ENCODE results near the gene ZDHHC8. TPM values are rescaled to one million over a fixed set of nuclear protein-coding genes. Genes with fewer than 3 reads are reported as not detected.

Gene ZDHHC8
- total and polyA plus RNA-seq, 5 donors = 34.2 to 64.7 (median 54.9) TPM

- no peak overlapping the region for H3K4me3 ChIP-seq (ENCODE audit: low read length)
- no peak overlapping the region for H3K27ac ChIP-seq (ENCODE audit: low read length)
- H3K9me3 ChIP-seq (ENCODE audit: control insufficient read depth, low read length) = no peaks in the 10 kb centered on the region
- no peak for ATAC-seq
- H3K27me3 ChIP-seq (ENCODE audit: control insufficient read depth, insufficient read depth) = no peaks in the 10 kb centered on the region
- peak in 2 of 3 donors; percentile 45 to 62 for DNase-seq
- intact Hi-C loops (cut with DNase I) = no loop called here
- H3K4me1 ChIP-seq (ENCODE audit: control insufficient read depth, insufficient read depth, low read length) = peaks cover 14% of the 10 kb centered on the region
- WGBS = 93% methylated on average over 17 of the region's 17 CpGs
Measured at GRCh38 chr22:20140521-20140964, 8.9 kb downstream of the ZDHHC8 start.

DNA sequence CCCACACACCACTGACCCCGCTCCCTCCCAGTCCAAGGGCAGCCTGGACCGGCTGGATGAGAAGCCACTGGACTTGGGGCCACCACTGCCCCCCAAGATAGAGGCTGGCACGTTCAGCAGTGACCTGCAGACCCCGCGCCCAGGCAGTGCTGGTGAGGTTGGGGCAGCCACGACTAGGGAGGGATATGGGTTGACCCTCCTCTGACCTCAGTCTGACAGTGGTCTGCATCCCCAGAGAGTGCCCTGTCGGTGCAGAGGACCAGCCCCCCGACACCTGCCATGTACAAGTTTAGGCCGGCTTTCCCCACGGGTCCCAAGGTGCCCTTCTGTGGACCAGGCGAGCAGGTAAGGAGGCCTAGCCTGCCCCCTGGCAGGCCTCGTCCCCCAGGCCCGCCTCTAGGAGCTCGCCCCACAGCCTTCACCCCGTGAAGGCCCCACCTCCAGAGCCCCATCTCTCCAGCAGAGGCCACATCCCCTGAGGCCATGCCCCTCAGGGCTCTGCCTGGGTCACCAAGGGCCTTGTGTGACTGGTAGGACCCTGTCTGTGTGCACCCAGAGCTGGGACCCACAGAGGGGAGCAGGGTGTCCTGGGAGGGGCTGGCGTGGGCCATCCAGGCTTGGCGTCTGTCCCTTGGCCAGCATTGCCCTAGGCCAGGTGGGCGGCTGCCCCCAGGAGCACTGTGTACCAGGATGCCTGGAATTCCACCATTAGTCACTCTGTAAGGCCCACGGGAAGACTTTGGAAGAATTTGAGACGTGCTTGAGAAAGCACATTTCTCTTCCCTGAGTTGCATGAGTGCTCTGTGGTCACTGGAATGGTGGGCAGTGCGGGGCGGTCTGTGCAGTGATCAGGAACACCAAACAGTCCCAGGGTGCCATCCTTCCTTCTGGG is 9.8 kb downstream of the ZDHHC8 start:
- peaks cover 8% of the 10 kb centered on the region for H3K4me1 ChIP-seq (ENCODE audit: control insufficient read depth, insufficient read depth, low read length)
- no peak for ATAC-seq
- no peaks in the 10 kb centered on the region for H3K9me3 ChIP-seq (ENCODE audit: control insufficient read depth, low read length)
- intact Hi-C loops (cut with DNase I) = no loop called here
- DNase-seq = peak in 2 of 3 donors; percentile 41 to 47
- 85% methylated on average over 22 of the region's 22 CpGs for WGBS
- no peak overlapping the region for H3K4me3 ChIP-seq (ENCODE audit: low read length)
- H3K27me3 ChIP-seq (ENCODE audit: control insufficient read depth, insufficient read depth) = no peaks in the 10 kb centered on the region
- no peak overlapping the region for H3K27ac ChIP-seq (ENCODE audit: low read length)

GRCh38 chr22:20142711-20143621 is 11.4 kb downstream of the ZDHHC8 start:
- no peak for ATAC-seq
- H3K9me3 ChIP-seq (ENCODE audit: control insufficient read depth, low read length) = no peaks in the 10 kb centered on the region
- intact Hi-C loops (cut with DNase I) = no loop called here
- H3K27ac ChIP-seq (ENCODE audit: low read length) = no peak overlapping the region
- 95% methylated on average over 65 of the region's 65 CpGs for WGBS
- H3K4me1 ChIP-seq (ENCODE audit: control insufficient read depth, insufficient read depth, low read length) = no peaks in the 10 kb centered on the region
- H3K4me3 ChIP-seq (ENCODE audit: low read length) = no peak overlapping the region
- H3K27me3 ChIP-seq (ENCODE audit: control insufficient read depth, insufficient read depth) = no peaks in the 10 kb centered on the region
- DNase-seq = peak in 2 of 3 donors; percentile 59 to 70

DNA sequence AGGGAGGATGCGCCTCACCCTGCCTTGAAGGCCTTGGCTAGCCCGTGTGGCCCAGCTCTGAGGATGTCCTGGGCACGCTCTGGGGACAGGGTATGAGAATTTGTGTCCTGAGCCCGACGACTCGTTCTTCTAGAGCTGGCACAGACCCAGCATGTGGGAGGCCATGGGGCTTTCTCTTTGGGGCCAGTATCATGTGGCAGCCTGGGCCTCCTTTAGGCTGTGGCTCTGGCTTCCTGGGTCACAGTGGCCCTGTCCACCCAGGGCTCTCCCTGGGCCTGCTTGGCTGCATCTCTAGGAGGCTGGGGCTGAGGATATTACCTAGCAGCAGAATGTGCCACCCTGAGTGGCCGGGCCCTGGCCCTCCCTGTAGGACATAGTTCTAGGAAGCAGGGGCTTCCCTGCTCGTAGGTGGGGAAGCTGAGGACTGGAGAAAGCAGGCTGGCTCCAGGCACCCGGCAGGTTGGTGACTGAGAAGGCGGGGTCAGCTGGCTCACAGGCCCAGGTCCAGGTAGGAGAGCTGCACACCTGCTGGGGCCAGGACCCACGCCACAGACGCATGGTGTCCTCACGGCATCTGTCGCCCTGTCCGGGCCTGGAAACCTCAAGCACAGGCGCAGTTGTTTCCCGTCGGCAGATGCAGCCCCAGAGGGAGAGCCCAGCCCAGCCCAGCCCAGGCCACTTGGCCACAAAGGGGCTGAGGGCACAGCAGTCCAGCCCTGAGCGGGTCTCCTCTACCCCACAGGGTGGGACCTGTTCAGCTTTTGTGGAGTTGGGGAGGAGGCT is 12.5 kb downstream of the ZDHHC8 start:
- ATAC-seq = no peak
- Histone ChIP-seq H3K9me3 (ENCODE audit: control insufficient read depth, low read length) (no peaks in the 10 kb centered on the region), H3K27me3 (ENCODE audit: control insufficient read depth, insufficient read depth) (no peaks in the 10 kb centered on the region), H3K4me3 (ENCODE audit: low read length) (no peak overlapping the region), H3K27ac (ENCODE audit: low read length) (no peak overlapping the region), H3K4me1 (ENCODE audit: control insufficient read depth, insufficient read depth, low read length) (no peaks in the 10 kb centered on the region)
- DNase-seq = no peak
- 81% methylated on average over 19 of the region's 19 CpGs for WGBS
- intact Hi-C loops (cut with DNase I) = no loop called here

- intact Hi-C loops (cut with DNase I) = no loop called here
- 93% methylated on average over 22 of the region's 22 CpGs for WGBS
- H3K9me3 ChIP-seq (ENCODE audit: control insufficient read depth, low read length) = no peaks in the 10 kb centered on the region
- no peak for DNase-seq
- no peak overlapping the region for H3K4me3 ChIP-seq (ENCODE audit: low read length)
- no peak for ATAC-seq
- H3K27me3 ChIP-seq (ENCODE audit: control insufficient read depth, insufficient read depth) = no peaks in the 10 kb centered on the region
- H3K27ac ChIP-seq (ENCODE audit: low read length) = no peak overlapping the region
- H3K4me1 ChIP-seq (ENCODE audit: control insufficient read depth, insufficient read depth, low read length) = no peaks in the 10 kb centered on the region
Measured at GRCh38 chr22:20145206-20145831, 13.7 kb downstream of the ZDHHC8 start.

GRCh38 chr22:20145832-20146223 is 14.2 kb downstream of the ZDHHC8 start:
- Histone ChIP-seq H3K27me3 (ENCODE audit: control insufficient read depth, insufficient read depth) (no peaks in the 10 kb centered on the region), H3K27ac (ENCODE audit: low read length) (no peak overlapping the region), H3K9me3 (ENCODE audit: control insufficient read depth, low read length) (no peaks in the 10 kb centered on the region), H3K4me1 (ENCODE audit: control insufficient read depth, insufficient read depth, low read length) (no peaks in the 10 kb centered on the region), H3K4me3 (ENCODE audit: low read length) (no peak overlapping the region)
- DNase-seq (no peak), ATAC-seq (no peak)
- 88% methylated on average over 21 of the region's 21 CpGs for WGBS
- intact Hi-C loops (cut with DNase I) = no loop called here

DNA sequence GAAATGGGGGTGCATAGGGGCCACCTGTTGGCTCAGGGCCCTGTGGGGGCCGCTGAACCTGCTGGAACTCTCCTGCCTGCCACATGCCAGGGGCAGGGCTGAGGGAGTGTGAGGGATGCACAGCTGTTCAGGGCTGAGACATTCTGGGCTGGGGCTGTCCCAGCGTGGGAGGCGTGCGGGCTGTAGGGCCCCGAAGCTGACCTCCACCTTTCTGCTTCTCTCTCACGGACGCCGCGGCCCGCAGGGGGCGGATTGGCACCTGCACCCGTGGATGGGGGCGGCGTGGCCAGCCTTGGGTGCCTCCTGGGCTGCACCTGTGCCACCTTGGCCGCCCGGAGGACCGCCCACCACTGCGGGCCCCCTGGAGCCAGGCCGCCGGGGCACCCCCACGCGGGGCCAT is 15.2 kb downstream of the ZDHHC8 start:
- DNase-seq = no peak
- no peak for ATAC-seq
- intact Hi-C loops (cut with DNase I) = no loop called here
- H3K4me3 ChIP-seq (ENCODE audit: low read length) = no peak overlapping the region
- WGBS = 82% methylated on average over 22 of the region's 22 CpGs
- no peak overlapping the region for H3K27ac ChIP-seq (ENCODE audit: low read length)
- H3K9me3 ChIP-seq (ENCODE audit: control insufficient read depth, low read length) = no peaks in the 10 kb centered on the region
- no peaks in the 10 kb centered on the region for H3K4me1 ChIP-seq (ENCODE audit: control insufficient read depth, insufficient read depth, low read length)
- H3K27me3 ChIP-seq (ENCODE audit: control insufficient read depth, insufficient read depth) = no peaks in the 10 kb centered on the region

GRCh38 chr22:20147237-20147988 is 15.8 kb downstream of the ZDHHC8 start:
- H3K4me1 ChIP-seq (ENCODE audit: control insufficient read depth, insufficient read depth, low read length) = no peaks in the 10 kb centered on the region
- intact Hi-C loops (cut with DNase I) = no loop called here
- H3K27ac ChIP-seq (ENCODE audit: low read length) = no peak overlapping the region
- ATAC-seq = no peak
- no peak for DNase-seq
- H3K27me3 ChIP-seq (ENCODE audit: control insufficient read depth, insufficient read depth) = no peaks in the 10 kb centered on the region
- H3K4me3 ChIP-seq (ENCODE audit: low read length) = no peak overlapping the region
- H3K9me3 ChIP-seq (ENCODE audit: control insufficient read depth, low read length) = no peaks in the 10 kb centered on the region
- WGBS = 75% methylated on average over 14 of the region's 14 CpGs

- Histone ChIP-seq H3K4me3 (ENCODE audit: low read length) (no peak overlapping the region), H3K27ac (ENCODE audit: low read length) (no peak overlapping the region), H3K27me3 (ENCODE audit: control insufficient read depth, insufficient read depth) (no peaks in the 10 kb centered on the region), H3K4me1 (ENCODE audit: control insufficient read depth, insufficient read depth, low read length) (no peaks in the 10 kb centered on the region), H3K9me3 (ENCODE audit: control insufficient read depth, low read length) (no peaks in the 10 kb centered on the region)
- intact Hi-C loops (cut with DNase I) = no loop called here
- ATAC-seq = no peak
- 82% methylated on average over 18 of the region's 18 CpGs for WGBS
- DNase-seq = no peak
Measured at GRCh38 chr22:20148414-20148813, 16.8 kb downstream of the ZDHHC8 start.

Data from right cardiac atrium (tissue), 5 donors.